ENCODE measurements around the gene RAMP1.

Gene RAMP1

DNA sequence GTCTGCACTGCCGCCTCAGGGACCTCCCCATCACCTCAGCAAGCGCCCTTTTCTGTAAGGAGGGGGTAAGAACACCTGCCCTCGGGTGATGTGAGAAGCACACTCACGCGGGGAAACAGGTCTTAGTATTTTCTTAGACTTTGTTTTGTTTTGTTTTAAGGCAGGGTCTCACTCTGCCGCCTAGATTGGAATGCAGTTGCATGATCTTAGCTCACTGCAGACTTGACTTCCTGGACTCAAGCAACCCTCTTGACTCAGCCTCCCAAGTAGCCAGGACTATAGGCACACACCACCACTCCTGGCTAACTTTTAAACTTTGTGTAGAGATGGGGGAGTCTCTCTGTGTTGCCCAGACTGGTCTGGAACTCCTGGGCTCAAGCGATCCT is 37.1 kb downstream of the RAMP1 start:
- DNase-seq = no peak

DNA sequence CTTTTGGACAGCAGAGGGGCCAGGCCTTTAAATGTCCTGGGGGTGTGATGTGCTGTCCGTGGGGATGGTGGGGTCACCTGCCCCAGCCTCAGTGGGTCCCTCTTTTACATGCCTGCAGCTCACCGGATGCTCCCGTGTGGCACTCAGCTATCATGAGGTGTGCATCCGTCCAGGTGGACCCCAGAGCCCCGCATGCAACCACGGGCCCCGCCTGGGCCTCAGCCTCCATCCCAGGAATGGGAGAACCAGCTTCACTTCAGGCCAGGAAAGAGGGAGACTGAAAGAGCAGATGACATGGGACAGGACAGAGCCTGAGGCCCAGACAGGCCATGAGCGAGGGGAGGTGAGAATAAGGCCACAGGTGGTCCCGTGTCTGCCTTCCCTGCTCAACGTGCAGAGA is 37.5 kb downstream of the RAMP1 start:
- no peak for DNase-seq

DNA sequence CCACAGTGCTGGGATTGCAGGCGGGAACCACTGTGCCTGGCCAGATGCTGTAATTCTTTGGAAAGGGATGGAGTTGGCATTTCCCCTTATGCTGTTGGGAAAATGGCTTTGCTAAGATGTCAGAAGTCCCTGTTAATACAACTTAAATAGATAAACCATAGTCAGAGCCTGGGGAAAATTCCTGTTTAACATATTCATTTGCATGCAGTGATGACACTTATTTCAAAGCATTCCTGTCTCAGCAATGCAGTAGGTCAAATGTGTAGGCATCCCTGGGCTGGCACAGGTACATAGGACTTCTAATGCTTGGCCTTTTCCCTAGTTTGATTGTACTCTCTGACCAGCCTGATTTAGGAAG is 38.6 kb downstream of the RAMP1 start:
- DNase-seq = no peak

DNA sequence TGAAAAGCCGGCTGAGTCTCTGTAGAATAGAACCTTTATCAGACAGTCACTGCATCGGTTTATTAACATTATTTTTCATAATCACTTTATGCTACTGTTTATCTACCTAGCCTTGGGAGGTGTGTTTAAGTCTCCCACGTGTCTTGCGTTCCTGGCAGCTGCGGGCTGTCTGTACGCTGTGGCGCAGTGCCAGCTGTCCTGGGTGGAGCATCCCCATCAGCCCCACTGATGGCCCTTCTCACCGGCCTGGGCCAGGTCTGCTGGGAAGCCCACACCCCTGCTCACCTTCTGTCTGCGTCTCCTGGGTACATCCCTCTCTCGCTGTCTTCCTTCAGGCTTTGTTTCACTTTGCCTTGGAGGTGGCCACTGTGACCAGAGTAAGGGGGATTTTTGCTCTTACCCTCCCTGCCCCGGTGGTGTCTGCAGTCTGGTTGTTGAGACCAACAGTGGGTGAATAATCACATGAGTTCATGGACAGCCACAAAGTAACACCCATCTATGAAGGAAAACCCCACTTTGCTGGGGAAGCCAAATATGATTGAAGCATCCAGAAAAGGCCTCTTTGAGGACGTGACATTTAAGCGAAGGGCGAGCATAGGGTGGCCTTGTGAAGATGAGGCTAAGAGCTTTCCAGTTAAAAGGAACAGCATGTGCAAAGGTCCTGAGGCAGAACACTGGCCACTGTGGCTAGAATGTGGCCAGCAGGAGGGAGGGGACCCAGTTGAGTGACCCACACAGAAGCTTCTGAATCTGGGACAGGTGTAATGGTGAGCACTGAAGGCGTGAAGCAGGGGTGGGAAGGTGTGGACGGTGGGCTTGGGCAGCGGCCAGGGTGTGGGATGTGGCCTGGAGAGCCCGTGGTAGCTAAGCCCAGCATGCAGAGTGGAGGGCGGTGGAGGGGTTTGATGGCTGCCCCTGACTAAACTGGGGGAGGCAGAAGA is 41.7 kb downstream of the RAMP1 start:
- no peak for DNase-seq

DNA sequence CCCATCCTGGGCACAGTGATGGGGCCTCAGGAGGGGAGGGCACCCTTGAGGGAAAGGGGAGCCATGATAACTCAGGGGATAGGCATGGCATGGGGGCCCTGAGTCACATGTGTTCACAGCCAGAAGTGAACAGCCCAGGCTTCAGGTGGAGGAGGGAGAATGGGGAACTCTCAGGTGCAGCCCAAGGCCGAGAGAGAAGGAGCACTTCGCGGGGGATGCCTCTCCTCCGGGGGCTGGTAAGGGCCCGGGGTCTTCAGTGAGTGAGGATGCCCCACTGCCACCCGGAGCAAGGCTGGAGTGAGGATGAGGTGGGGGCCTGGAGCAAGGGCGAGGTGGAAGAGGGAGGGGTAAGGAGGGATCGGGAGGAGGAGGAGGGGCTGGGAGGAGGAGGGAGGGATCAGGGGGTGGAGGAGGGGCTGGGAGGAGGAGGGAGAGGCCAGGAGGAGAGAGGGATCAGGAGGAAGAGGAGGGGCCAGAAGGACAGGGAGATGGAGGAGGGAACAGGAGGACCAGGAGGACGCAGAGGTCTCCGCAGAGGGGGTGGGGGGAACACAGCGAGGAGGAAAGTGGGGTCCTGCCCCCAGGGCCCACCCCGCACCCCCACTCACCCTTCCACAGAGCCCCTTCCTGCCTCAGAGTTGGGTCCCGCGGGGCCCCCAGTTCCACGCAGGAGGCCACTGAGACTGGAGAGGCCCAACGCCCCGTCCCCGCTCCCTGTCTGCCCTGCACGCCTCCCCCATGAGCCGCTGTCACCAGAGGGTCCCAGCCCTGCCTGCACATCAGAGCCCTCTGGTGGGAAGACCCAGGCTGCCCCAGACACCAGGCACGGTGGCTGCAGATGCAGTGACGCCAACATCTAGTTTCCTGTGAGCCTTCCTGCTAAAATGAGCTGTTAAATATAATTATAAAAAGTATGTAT is 42.8 kb downstream of the RAMP1 start:
- DNase-seq = no peak

DNA sequence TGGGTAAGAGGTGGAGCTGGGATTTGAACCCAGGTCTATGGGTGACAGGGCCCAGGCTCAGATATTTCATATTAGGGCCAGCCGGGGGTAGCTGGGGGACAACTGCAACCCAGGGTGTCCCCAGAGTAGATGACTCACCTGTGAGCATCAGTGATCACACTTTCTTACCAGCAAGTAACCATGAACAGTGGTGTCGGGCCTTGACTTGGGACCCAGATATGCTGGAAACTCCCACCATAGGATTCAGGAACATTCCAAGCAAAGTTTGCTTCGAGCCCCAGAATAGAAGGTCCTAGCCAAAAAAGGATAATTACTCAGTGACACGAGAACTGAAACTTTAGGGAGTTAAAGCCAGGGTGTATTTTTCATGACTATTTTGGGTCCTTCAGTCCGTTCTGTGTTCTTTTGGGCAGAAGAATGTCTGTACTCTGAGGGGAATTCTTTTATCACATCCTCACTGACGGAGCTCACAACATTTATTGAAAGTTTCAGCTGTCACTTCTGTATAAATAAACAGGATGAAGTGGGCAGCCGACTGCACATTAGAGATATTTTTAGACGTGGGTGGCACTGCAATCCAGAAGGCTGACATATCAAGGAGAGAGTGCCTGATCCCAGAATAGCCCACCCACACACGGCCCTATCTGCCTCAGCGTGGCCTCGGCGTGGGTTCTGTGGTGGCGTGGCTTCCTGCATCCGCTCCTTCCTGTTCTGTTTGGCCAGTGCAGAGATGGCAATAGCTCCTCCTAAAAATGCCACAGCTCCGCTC is 45.6 kb downstream of the RAMP1 start:
- no peak for DNase-seq

DNA sequence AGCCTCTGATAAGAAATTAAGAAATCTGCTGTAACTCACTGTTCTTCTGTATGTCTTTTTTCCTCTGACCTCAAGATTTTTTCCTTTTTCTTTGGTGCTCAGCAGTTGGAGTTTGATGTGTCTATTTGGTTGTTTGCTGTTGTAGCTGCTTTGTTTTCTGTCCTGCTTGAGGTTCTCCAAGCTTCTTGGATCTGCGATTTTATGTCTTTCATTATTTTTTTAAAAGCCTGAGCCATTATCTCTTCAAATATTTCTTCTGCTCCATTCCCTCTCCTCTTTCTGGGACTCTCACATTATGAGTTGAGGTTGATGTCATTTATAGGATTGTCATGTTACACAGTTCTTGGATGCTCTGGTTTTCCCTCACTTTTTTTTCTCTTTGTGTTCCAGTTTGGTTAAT is 47.7 kb downstream of the RAMP1 start:
- DNase-seq = no peak

DNA sequence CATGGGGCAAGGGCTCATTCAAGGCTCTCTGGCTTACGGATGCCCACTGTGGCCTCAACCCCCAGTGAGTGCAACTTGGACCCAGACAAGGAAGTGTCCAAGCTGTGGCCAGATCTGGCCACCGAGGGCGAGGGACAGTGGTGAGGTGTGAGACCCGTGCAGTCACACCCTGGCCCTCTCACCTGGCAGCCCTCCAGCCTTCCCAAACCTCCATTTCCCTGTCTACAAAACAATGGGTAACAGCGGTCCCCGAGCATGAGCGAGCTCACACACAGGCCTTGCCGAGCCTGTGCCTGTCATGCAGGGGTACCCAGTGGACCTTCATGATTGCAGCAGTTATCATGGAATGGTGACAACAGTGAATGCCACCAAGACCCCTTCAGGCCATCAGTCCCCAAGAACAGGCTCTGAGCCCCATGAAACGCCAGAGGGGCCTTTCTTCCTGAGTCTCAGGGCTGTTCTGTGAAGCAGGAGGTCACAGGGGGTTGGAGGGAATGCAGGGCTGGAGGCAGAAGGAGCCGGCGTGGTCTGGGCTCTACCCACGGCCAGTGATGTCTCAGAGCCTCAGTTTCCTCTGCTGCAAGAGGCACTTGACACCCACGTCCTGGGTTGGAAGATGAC is 49.8 kb downstream of the RAMP1 start:
- no peak for DNase-seq

DNA sequence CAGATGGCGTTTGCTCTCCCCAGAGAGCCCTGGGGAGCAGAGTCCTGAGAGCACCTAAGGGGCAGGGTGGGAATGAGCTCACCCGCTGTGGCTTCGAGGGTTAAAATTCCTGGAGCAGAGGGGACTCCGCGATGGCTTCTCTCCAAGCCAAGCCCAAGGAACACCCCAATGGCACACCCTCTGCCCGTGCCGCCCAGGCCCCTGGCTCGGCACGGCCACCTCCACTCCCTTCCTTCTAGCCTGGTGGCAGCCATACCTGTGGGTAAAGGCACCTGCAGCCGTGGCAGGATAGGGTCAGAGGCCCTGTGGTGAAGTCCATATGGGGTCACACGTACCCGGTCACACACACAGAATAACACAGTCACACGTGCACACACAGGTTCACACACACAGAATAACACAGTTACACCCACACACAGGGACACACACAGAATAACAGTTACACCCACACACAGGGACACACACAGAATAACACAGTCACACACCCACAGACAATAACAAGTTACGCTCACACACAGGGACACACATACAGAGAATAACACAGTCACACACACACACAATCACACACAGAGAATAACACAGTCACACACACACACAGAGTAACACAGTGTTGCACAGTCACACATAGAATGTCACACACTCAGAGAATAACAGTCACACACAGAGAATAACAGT is 50.5 kb downstream of the RAMP1 start:
- no peak for DNase-seq

DNA sequence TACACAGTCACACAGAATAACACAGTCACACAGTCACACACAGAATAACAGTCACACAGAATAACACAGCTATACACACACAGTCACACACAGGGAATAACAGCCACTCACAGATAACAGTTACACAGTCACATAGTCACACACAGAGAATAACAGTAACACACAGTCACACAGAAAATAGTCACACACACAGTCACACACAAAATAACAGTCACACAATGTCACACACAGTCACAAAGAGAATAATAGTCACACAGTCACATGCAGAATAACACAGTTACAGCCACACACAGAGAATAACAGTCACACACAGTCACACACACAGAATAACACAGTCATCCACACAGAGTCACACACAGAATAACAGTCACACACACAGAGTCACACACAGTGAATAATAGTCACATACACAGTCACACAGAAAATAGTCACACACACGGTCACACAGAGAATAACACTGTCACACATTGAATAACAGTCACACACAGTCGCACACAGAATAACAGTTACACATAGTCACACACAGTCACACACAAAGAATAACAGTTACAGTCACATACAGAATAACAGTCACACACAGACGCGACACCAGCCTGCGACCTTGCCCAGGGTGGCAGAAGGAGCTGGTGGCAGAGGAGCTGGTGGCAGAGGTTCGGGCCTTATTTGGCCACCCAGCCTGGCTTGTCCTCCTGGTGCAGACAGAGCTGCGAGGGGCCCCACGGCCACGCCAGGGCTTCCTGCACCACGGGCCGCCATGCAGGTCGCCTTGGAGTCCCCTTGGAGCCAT is 51.3 kb downstream of the RAMP1 start:
- DNase-seq = no peak

DNA sequence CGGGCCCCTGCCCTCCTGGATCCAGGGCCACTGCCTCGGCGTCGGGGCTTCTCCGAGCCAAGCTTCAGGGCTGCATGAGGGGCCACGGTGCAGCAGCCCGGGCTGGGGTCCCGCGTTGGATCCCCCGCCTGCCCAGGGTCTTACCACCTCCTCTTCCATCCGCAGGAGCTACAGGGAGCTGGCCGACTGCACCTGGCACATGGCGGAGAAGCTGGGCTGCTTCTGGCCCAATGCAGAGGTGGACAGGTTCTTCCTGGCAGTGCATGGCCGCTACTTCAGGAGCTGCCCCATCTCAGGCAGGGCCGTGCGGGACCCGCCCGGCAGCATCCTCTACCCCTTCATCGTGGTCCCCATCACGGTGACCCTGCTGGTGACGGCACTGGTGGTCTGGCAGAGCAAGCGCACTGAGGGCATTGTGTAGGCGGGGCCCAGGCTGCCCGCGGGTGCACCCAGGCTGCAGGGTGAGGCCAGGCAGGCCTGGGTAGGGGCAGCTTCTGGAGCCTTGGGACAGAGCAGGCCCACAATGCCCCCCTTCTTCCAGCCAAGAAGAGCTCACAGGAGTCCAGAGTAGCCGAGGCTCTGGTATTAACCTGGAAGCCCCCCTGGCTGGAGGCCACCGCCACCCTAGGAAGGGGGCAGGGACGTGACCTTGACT is 52.1 kb downstream of the RAMP1 start:
- DNase-seq = no peak

DNA sequence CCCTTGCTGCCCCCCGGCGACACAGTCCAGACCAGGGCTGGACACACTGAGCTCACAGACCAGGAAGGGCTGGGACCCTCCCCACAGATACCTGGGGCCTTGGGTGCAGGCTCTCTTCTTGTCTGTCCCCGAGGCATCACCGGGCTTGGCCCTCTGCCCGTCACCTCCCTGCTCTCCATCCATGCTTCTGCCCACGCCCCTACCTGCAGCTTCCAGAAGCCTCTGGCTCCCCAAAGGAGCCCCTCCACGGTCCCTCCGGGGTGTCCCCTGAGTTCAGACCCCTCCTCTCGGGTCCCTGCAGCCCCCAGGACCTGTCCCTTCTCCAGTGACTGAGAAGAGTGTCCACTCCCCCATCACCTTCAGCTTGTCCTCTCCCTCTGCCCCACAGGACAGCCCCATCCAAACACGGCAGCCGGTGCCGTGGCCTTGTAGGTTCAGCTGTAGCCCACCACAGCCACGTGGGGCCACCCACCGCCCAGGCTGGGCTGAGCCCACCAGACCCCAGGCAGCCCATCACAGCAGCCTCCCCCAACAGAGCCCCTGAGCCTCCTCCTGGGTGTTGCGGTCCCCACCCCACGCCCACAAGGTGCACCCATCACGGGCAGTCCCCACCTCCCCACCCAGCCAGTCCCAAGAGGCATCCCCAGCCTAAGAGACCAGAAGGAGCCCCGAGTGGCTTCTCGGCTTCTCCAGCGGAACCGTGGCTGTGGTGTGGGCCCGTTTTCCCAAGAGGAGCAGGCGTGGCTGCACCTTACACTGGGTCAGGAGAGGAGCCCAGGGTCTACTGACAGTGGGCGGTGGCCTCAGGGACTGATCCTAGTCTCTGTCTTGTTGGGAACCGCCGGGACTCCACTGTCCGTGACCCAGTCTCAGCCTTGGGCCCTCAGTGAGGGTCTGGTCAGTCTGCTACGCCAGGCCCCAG is 53.1 kb downstream of the RAMP1 start:
- DNase-seq = no peak

DNA sequence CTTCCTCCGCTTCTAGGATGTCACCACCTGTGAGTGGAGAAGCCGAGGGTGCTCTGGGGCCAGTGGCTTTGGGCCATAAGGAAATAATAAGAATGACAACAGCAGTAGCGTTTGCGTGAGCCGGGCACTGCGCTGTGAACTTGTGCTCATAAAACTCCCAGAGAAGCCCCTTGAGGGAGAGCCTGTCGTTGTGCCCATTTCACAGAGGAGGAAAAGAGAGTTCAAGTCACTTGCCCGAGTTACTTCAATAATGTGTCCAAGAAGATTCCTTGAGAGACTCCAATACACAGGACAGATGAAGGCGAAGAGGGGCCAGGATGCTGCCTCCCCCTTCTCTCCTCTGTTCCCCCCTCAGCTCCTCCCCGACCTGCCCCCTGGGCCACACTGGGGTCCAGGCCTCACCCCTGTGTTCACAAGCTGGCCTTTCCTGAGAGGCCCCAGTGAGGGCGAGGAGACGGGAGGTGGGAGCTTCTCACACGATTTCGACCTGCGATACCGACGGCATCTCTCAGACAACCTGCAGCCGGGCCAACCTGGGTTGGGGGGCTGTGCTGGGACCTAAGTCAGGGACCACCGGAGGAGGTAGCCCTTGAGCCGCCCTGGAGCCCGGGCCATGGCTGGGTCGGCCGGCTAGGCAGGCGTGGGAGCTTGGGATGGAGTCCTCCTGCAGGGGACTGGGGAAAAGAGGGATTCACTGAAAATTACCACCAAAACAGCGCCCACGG is 53.9 kb downstream of the RAMP1 start:
- DNase-seq = no peak

DNA sequence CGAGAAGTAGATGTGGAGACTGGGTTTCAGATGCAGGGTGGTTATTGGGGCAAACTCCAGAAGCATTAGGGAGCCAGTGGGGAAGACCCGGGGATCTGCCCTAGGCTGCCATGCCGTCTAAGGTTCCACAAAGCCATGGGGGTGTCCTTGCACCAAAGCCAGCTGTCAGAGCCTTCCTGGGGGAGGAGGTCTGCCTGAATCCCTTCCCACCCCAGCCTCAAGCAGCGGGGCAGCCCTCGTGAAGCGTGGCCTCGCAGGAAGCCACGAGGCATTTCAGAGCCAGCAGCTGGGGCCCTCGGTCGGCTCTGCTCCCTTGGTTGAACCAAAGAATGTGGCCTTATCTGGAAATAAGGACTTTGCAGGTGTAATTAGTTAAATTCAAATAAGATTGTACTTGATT is 56.2 kb downstream of the RAMP1 start:
- no peak for DNase-seq

DNA sequence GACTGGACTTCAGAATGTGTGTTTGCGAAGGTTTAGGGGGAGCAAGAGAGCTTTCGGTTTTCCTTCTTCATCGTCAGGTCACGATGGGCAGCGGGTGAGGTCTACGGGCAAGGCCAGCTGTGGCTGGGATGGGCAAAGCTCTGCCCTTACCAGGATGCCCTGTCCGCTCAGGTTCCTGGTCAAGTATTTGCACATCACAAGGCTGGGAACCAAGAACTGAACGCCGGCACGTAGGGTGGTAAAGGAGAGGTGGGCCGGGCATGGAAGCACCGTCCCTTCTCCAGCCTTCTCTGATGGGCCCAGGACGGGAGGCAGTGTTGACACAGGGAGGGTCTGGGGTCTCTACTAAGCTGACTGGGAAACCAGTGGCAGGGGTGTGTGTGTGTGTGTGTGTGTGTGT is 56.9 kb downstream of the RAMP1 start:
- no peak for DNase-seq

DNA sequence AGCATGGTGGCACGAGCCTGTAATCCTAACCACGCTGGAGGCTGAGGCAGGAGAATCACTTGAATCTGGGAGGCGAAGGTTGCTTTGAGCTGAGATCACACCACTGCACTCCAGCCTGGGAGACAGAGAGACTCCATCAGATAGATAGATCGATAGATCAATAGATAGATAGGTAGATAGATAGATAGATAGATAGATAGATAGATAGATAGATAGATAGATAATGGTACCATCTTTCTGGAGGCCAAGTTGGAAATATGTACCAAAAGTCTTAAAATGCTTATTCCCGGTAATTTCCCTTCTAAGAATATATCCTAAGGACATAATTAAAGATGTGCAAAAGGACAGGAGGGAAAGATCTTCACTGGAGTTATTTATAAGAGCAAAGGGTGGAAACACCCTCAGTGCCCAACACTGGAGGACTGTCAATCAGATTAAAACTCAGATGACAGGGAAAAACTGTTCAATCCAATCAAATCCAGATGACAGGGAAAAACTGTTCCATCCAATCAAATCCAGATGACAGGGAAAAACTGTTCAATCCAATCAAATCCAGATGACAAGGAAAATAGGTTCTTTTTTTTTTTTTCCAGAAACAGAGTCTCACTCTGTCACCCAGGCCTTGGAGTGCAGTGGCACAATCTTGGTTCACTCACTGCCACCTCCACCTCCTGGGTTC is 58.4 kb downstream of the RAMP1 start:
- DNase-seq = no peak

DNA sequence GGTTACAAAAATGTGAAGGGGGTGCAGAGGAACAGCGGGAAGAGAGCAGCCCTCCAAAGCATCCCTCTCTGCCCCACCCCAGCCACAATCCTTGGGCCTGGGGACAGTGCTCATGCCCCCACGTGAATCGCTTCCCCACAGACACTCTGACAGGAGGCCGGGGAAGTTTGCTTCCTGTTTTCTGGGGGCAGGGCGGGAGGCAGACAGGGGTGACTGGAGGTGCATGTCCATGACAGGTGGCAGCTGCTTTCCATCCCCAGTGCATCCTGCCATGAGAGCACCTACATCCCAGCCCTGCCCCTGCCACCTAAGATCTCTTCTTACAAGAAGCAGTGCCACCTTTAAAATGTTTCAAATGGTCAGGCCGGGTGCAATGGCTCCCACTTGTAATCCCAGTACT is 60.2 kb downstream of the RAMP1 start:
- no peak for DNase-seq

DNA sequence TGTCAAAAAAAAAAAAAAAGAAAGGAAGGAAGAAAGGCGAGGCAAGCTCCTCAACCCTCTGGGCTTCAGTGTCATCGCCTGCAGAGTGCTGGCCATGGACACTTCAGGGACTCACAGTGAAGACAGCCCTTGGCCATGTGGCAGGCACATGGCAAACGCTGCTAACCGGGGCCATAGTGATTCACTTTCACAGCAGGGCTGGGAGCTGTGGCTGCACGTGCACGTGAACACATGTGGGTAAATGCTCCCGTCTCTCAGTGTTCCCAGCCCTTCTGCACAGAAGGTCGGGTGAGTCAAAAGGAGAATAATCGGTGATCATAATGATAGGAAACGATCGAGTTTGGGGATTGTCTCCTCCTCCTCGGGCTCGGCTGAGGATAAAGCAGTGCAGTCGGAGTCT is 61.2 kb downstream of the RAMP1 start:
- no peak for DNase-seq

Data from DMS153 (cell line).